Mesendoderm (in vitro differentiated cells): ENCODE measurements around the gene DERA.

Source experiments
- DNase-seq: peaks from one replicate; pipeline ENCODE4 v3.0.0; 2013
- H2AK5ac ChIP-seq: 2 replicates; pipeline ENCODE4 v1.6.1; 2013; ENCODE audit warnings: low read length, inconsistent platforms
- H2BK120ac ChIP-seq: 2 replicates; pipeline ENCODE4 v1.6.1; 2013; ENCODE audit warnings: low read depth, mild to moderate bottlenecking, low read length, moderate library complexity, mixed read lengths
- H2BK15ac ChIP-seq: replicated peaks from 2 replicates; pipeline ENCODE4 v1.6.1; 2013; ENCODE audit warnings: low read depth, mild to moderate bottlenecking, moderate library complexity
- H2BK5ac ChIP-seq: 2 replicates; pipeline ENCODE4 v1.6.1; 2013; ENCODE audit warnings: low read length, inconsistent platforms
- H3K18ac ChIP-seq: 2 replicates; pipeline ENCODE4 v1.6.1; 2013; ENCODE audit warnings: mild to moderate bottlenecking, low read length, mixed read lengths
- H3K23ac ChIP-seq: one replicate; pipeline ENCODE4 v1.6.1; 2013; ENCODE audit warnings: low read length
- H3K27ac ChIP-seq: 2 replicates; pipeline ENCODE4 v1.5.1; 2013; ENCODE audit warnings: low read depth, mild to moderate bottlenecking, inconsistent platforms, low read length, moderate library complexity
- H3K27me3 ChIP-seq: 2 replicates; pipeline ENCODE4 v1.6.1; 2013; ENCODE audit warnings: low read length, control low read depth, mild to moderate bottlenecking, inconsistent platforms; ENCODE audit not compliant: insufficient read depth, poor library complexity
- H3K36me3 ChIP-seq: 2 replicates; pipeline ENCODE4 v1.6.1; 2013; ENCODE audit warnings: low read length, inconsistent platforms; ENCODE audit not compliant: control insufficient read depth, insufficient read depth
- H3K4ac ChIP-seq: one replicate; pipeline ENCODE4 v1.6.1; 2013; ENCODE audit warnings: low read depth, mild to moderate bottlenecking, low read length, moderate library complexity
- H3K4me1 ChIP-seq: 2 replicates; pipeline ENCODE4 v1.6.1; 2013; ENCODE audit warnings: low read depth, low read length, inconsistent platforms; ENCODE audit not compliant: control insufficient read depth
- H3K4me2 ChIP-seq: 2 replicates; pipeline ENCODE4 v1.6.1; 2013; ENCODE audit warnings: low read length
- H3K4me3 ChIP-seq: 2 replicates; pipeline ENCODE4 v1.5.1; 2013; ENCODE audit warnings: mild to moderate bottlenecking, low read length
- H3K56ac ChIP-seq: one replicate; pipeline ENCODE4 v1.6.1; 2013; ENCODE audit warnings: low read length
- H3K79me1 ChIP-seq: 2 replicates; pipeline ENCODE4 v1.6.1; 2013; ENCODE audit warnings: low read length, inconsistent platforms
- H3K79me2 ChIP-seq: 2 replicates; pipeline ENCODE4 v1.6.1; 2013; ENCODE audit warnings: mild to moderate bottlenecking, low read length; ENCODE audit not compliant: control insufficient read depth, insufficient read depth
- H3K9ac ChIP-seq: 2 replicates; pipeline ENCODE4 v1.6.1; 2013; ENCODE audit warnings: low read length, inconsistent platforms
- H4K5ac ChIP-seq: one replicate; pipeline ENCODE4 v1.6.1; 2013; ENCODE audit warnings: low read length
- H4K8ac ChIP-seq: one replicate; pipeline ENCODE4 v1.6.1; 2013; ENCODE audit warnings: low read depth, mild to moderate bottlenecking, control low read depth, low read length, moderate library complexity
- WGBS: extraction: QIAGEN DNeasy Blood & Tissue Kit; methylation state at CpG from one replicate; pipeline ENCODE4 v1.1.7; 2013; ENCODE audit warnings: low lambda C conversion rate, missing lambda C conversion rate; ENCODE audit not compliant: insufficient coverage; ENCODE audit errors: extremely low coverage; 5-methylcytosine and 5-hydroxymethylcytosine counted together

DERA gene

GRCh38 chr12:15882118-15882971 is 28.8 kb upstream of the DERA start, which contains the start of gene STRAP:
STRAP (plus strand) TSS chr12:15882387; CDS start chr12:15882708, 321 bp downstream.
- peak within 1 kb of the TSS; percentile 94 for H3K9ac ChIP-seq
- H3K27ac ChIP-seq: peak within 1 kb of the TSS; percentile 94
- H2BK5ac ChIP-seq: peak within 1 kb of the TSS; percentile 81
- H3K27me3 ChIP-seq: no peaks in the 10 kb centered on the region
- H3K4me2 ChIP-seq: peak within 1 kb of the TSS; percentile 84
- peak within 1 kb of the TSS; percentile 92 for H3K18ac ChIP-seq
- H3K79me2 ChIP-seq: peaks cover 45% of the 10 kb centered on the region
- peak within 1 kb of the TSS; percentile 98 for H3K4me3 ChIP-seq
- H4K5ac ChIP-seq: peak within 1 kb of the TSS; percentile 42
- no peak within 1 kb of the TSS for H4K8ac ChIP-seq
- no CpG with 5 or more reads among the region's 63 CpGs for WGBS
- peaks cover 6% of the 10 kb centered on the region for H3K79me1 ChIP-seq
- H2BK120ac ChIP-seq: no peak within 1 kb of the TSS
- H2AK5ac ChIP-seq: no peak within 1 kb of the TSS
- H3K23ac ChIP-seq: peak within 1 kb of the TSS; percentile 84
- peak within 1 kb of the TSS; percentile 98 for H3K56ac ChIP-seq
- DNase-seq: peak; percentile 99
- H3K36me3 ChIP-seq: peaks cover 3% of the 10 kb centered on the region
- H3K4me1 ChIP-seq: no peaks in the 10 kb centered on the region
- H3K4ac ChIP-seq: peak within 1 kb of the TSS; percentile 41
- H2BK15ac ChIP-seq: no peak within 1 kb of the TSS

GRCh38 chr12:15883536-15883935 is 27.6 kb upstream of the DERA start:
- H3K56ac ChIP-seq: peak overlapping the region; percentile 80
- peak overlapping the region; percentile 75 for H3K4me2 ChIP-seq
- H3K23ac ChIP-seq: no peak overlapping the region
- no peak overlapping the region for H2BK120ac ChIP-seq
- H3K27ac ChIP-seq: no peak overlapping the region
- H4K8ac ChIP-seq: no peak overlapping the region
- H3K4me1 ChIP-seq: no peaks in the 10 kb centered on the region
- H3K36me3 ChIP-seq: peaks cover 3% of the 10 kb centered on the region
- peak overlapping the region; percentile 98 for H3K4me3 ChIP-seq
- H3K18ac ChIP-seq: no peak overlapping the region
- peak overlapping the region; percentile 86 for H3K9ac ChIP-seq
- H2AK5ac ChIP-seq: no peak overlapping the region
- H3K4ac ChIP-seq: no peak overlapping the region
- peaks cover 52% of the 10 kb centered on the region for H3K79me2 ChIP-seq
- no peaks in the 10 kb centered on the region for H3K27me3 ChIP-seq
- no peak overlapping the region for H2BK5ac ChIP-seq
- no CpG with 5 or more reads among the region's 6 CpGs for WGBS
- H4K5ac ChIP-seq: no peak overlapping the region
- no peak for DNase-seq
- H3K79me1 ChIP-seq: peaks cover 6% of the 10 kb centered on the region
- H2BK15ac ChIP-seq: no peak overlapping the region

DNA sequence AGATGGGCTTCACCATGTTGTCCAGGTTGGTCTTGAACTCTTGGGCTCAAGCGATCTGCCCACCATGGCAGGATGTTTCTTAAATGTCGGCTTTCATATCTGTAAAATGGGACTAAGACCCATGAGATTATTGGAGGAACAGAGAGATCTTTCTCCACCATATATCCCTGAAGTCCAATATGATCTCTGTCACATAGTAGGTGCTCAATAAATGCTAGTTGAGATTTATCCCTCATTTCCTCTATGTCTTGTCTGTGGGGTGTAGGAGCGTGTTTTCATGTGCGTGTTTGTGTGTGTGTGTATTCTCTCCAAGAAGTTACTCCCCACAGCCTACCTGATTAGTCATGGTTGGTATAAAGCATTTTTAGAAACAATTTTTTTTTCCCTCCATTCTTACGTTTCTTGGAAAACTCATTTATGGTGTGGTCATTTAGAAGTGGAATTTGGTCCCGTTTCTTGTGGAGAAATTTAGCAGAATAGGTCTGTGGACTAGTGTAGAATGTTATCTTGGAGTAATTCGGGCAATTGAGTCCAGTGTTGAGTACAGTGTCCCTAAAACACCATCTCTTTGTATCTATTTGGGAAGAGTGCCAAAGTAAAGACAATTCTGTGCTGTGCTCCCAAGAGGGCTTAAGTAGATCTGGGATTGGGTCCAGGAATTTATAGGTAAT is 24.6 kb upstream of the DERA start:
- Histone ChIP-seq H3K36me3 (peaks cover 3% of the 10 kb centered on the region), H3K4me1 (no peaks in the 10 kb centered on the region), H4K5ac (no peak overlapping the region), H2BK15ac (no peak overlapping the region), H3K4me2 (no peak overlapping the region), H2AK5ac (no peak overlapping the region), H3K4ac (no peak overlapping the region), H2BK120ac (no peak overlapping the region), H3K4me3 (no peak overlapping the region), H3K23ac (no peak overlapping the region), H2BK5ac (no peak overlapping the region), H3K27ac (no peak overlapping the region), H3K9ac (no peak overlapping the region), H3K27me3 (no peaks in the 10 kb centered on the region), H4K8ac (no peak overlapping the region), H3K18ac (no peak overlapping the region), H3K79me2 (peaks cover 52% of the 10 kb centered on the region), H3K56ac (no peak overlapping the region), H3K79me1 (peaks cover 6% of the 10 kb centered on the region)
- WGBS: no CpG with 5 or more reads among the region's 7 CpGs
- DNase-seq: no peak

DNA sequence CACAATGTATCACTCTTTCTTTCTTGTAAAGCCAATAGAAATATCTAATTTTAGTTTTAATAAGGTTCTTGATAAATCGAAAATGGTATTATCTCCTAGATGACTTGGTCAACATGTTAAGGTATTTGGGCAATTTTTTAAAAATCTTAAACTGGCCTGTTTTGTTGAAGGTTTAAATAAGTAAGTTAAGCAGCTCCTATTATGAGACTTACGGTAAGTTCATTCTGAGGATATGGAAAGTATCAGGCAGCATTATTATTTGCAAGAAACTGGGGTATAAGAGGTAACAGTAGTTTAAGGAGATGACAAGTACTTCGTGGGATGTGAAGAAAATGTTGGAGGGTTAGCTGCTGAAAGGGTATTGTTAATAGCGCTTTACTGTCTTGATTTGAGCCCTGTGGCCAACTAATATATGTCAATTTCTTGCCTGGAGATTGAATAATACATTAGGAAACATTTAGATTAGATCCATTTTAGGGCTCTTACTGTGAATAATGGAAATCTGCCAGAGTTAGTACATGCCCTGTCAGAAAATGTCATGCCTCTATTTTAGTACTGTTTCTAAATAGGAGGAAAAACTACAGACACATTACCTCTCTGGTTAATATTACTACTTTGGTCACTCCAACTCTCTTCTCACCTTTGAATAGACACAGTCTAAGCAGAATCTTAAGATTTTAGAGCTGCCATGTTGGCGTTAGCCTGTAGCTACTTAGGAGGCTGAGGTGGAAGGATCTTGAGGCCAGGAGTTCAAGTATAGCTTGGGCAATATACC is 23.9 kb upstream of the DERA start:
- H3K27ac ChIP-seq: no peak overlapping the region
- no peak overlapping the region for H3K4ac ChIP-seq
- no peak overlapping the region for H2BK120ac ChIP-seq
- no peak overlapping the region for H2BK5ac ChIP-seq
- no peak overlapping the region for H3K23ac ChIP-seq
- WGBS: 100% methylated on average over 1 of the region's 5 CpGs
- H3K36me3 ChIP-seq: peaks cover 3% of the 10 kb centered on the region
- no peak overlapping the region for H3K9ac ChIP-seq
- H3K79me2 ChIP-seq: peaks cover 52% of the 10 kb centered on the region
- DNase-seq: no peak
- no peak overlapping the region for H3K56ac ChIP-seq
- H2BK15ac ChIP-seq: no peak overlapping the region
- no peak overlapping the region for H3K18ac ChIP-seq
- H4K5ac ChIP-seq: no peak overlapping the region
- no peak overlapping the region for H3K4me3 ChIP-seq
- no peak overlapping the region for H3K4me2 ChIP-seq
- H4K8ac ChIP-seq: no peak overlapping the region
- no peaks in the 10 kb centered on the region for H3K4me1 ChIP-seq
- no peaks in the 10 kb centered on the region for H3K27me3 ChIP-seq
- no peak overlapping the region for H2AK5ac ChIP-seq
- H3K79me1 ChIP-seq: peaks cover 6% of the 10 kb centered on the region

- Histone ChIP-seq H3K27me3 (no peaks in the 10 kb centered on the region), H2BK120ac (no peak overlapping the region), H4K5ac (no peak overlapping the region), H3K4me1 (no peaks in the 10 kb centered on the region), H3K4me2 (no peak overlapping the region), H3K4ac (no peak overlapping the region), H2BK15ac (no peak overlapping the region), H3K79me2 (peaks cover 4% of the 10 kb centered on the region), H2AK5ac (no peak overlapping the region), H3K36me3 (peaks cover 2% of the 10 kb centered on the region), H3K27ac (no peak overlapping the region), H4K8ac (no peak overlapping the region), H3K56ac (no peak overlapping the region), H3K23ac (no peak overlapping the region), H3K18ac (no peak overlapping the region), H3K79me1 (no peaks in the 10 kb centered on the region), H3K4me3 (no peak overlapping the region), H3K9ac (no peak overlapping the region), H2BK5ac (no peak overlapping the region)
- no CpG with 5 or more reads among the region's 5 CpGs for WGBS
- no peak for DNase-seq
These were observed 18.4 kb upstream of the DERA start for GRCh38 chr12:15892645-15893259.
